ENCODE measurements around the gene APOB.

The APOB gene

GRCh38 chr2:21001988-21002813 is 41.7 kb downstream of the APOB start:
- no peak for DNase-seq

GRCh38 chr2:21001225-21001946 is 42.5 kb downstream of the APOB start:
- no peak for DNase-seq

- DNase-seq: no peak
Observed at GRCh38 chr2:20999906-21000645, 43.8 kb downstream of the APOB start.

GRCh38 chr2:20998972-20999905 is 44.6 kb downstream of the APOB start:
- DNase-seq: no peak

GRCh38 chr2:20997953-20998722 is 45.7 kb downstream of the APOB start:
- DNase-seq: no peak

GRCh38 chr2:20994130-20994529 is 49.7 kb downstream of the APOB start:
- no peak for DNase-seq

GRCh38 chr2:20992201-20992711 is 51.6 kb downstream of the APOB start:
- no peak for DNase-seq

GRCh38 chr2:20990442-20991430 is 53.1 kb downstream of the APOB start:
- DNase-seq: no peak

- DNase-seq: no peak
Observed at GRCh38 chr2:20989404-20989803, 54.5 kb downstream of the APOB start.

GRCh38 chr2:20988905-20989304 is 55.0 kb downstream of the APOB start:
- no peak for DNase-seq

GRCh38 chr2:20986024-20986939 is 57.6 kb downstream of the APOB start:
- no peak for DNase-seq

- no peak for DNase-seq
Observed at GRCh38 chr2:20985062-20985461, 58.8 kb downstream of the APOB start.

GRCh38 chr2:20984408-20984807 is 59.5 kb downstream of the APOB start:
- DNase-seq: no peak

- no peak for DNase-seq
Observed at GRCh38 chr2:20983844-20984243, 60.0 kb downstream of the APOB start.

GRCh38 chr2:20982861-20983260 is 61.0 kb downstream of the APOB start:
- no peak for DNase-seq

- no peak for DNase-seq
Observed at GRCh38 chr2:20977520-20978180, 66.2 kb downstream of the APOB start.

GRCh38 chr2:20976527-20976926 is 67.3 kb downstream of the APOB start:
- DNase-seq: no peak

GRCh38 chr2:20972792-20973565 is 70.9 kb downstream of the APOB start:
- DNase-seq: no peak

Data from CD4-positive, alpha-beta T cell treated with Interleukin-1 beta for 1 hour (primary cell).